ENCODE data around the gene TENT4A.

The TENT4A gene

GRCh38 chr5:6718718-6719117 is 5.5 kb downstream of the TENT4A start:
- DNase-seq = no peak

DNA sequence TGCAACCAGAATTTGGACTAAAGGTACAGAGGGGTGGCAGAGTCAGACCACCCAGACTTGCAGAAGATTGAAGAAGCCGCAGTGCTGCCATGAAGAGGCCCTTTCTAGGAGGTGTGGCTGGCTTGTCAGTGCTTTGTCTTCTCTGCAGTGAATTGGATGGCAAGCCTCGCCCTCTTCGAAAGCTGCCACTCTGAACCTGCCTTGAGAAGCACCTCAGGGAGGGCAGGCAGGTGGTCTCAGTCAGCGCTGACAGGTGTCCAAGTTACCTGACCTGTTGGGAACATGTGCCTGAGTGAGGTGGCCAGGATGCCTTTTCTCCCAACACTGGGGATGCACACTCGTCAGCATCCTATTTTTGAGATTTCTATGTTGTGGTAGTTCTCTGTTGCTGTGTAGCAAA is 6.2 kb downstream of the TENT4A start:
- DNase-seq = no peak

DNA sequence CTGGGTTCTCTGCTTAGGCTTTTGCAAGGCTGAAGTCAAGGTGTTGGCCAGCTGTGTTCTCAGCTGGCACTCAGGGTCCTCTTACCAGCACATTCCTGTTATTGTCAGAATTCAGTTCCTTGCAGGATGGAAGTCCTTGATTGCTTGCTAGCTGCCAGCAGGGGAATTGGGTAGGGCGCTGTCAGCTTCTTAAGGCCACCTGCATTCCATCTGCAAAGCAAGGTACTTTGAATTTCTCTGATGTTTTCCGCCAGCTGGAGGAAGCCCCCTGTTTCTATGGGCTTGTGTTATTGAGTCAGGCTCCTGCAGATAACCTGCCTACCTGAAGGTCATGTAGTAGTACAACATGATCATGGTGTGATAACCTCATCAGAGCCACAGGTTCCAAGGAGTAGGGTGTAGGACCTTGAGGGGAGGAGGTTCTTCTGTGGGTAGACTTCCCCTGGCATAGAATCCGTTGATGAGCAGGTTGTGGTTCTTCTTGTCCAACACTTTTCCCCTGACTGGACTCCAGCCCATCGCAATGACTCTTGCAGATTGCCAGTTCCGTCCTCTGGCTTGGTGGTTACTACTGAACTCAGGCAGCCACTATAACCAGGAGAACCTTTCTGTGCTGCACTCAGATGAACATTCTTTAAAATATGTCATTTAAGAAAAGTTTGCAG is 6.8 kb downstream of the TENT4A start:
- DNase-seq = no peak

DNA sequence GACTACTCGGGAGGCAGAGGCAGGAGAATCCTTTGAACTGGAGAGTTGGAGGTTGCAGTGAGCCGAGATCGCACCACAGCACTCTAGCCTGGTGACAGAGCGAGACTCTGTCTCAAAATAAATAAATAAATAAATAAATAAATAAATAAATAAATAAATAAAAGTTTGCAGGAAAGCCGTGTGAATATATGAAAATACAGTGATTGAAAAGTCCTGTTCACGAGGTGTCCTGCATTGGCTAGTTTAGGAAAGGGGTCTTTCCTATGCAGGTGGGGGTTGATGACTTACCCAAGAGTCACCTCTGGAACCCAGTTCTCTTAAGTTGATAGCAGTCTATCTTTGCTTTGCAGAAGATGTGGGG is 7.3 kb downstream of the TENT4A start:
- no peak for DNase-seq

GRCh38 chr5:6721442-6721841 is 8.2 kb downstream of the TENT4A start:
- DNase-seq = no peak

DNA sequence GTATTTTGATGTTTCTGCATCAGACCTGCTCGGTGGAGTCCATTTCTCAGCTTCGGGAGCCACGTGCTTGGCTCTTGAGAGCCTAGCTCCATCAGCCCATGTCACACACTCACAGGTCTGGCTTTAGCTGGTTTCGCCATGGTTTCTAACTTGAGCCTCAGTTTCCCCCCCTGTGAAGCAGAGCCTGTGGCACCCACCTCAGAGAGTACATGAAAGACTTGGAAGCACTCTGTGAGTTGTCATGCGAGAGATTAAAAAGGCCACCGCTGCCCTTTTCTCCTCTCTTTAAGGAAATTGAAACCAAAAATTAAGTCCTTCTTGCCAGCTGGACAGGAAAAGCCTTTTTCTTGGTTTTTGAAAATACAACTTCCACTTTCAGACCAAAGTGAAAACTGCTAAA is 8.8 kb downstream of the TENT4A start:
- DNase-seq = no peak

- DNase-seq = no peak
Observed at GRCh38 chr5:6723122-6723815, 10.0 kb downstream of the TENT4A start.

GRCh38 chr5:6723816-6724300 is 10.6 kb downstream of the TENT4A start:
- DNase-seq = no peak

DNA sequence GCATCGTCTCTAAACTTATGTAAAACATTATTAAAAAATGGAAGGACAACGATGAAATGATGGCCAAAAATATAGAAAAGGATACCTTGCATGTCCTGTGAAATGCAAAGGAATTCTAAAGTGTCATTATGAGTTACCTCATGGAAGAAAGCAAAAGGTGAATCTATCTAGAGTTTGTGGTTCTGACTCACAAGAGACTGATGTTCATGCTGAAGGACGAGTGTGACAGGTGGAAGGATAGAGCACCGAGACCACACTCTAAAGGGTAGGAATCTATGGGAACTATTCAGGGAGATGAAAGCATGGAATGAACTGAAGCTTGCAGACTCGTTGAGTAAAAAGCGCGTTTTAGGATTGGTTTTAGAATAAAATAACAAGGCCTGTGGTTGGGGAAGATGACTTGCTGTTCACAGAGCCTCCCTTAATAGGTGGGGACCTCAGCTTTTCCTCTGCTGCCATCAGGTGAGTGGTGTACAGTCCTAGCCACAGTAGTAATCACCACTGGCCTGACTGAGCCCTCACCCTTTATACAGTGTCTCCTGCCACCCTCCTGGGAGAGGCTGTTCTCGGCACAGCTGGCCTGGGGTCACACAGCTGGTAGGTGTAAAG is 11.2 kb downstream of the TENT4A start:
- no peak for DNase-seq

GRCh38 chr5:6725421-6725820 is 12.2 kb downstream of the TENT4A start:
- DNase-seq = no peak

DNA sequence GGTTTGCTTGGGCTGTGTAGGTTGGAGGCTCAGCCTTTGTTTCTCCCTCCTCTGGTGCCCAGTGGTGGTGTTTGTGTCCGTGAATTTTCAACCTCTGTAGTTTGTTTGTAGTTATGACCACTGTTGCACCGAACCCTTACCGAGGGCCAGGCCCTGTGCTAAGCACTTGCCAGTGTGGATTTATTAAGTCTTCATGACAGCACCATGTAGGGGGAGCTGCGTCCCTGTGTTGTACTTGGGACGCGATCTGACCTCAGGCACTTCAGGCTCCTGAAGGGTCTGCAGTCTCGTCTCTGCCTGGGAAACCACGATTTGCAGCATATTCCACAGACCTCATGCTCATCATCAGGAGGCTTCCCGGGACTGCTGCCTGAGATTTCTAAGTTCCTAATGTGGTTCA is 12.8 kb downstream of the TENT4A start:
- no peak for DNase-seq

GRCh38 chr5:6727231-6727630 is 14.0 kb downstream of the TENT4A start:
- DNase-seq = no peak

DNA sequence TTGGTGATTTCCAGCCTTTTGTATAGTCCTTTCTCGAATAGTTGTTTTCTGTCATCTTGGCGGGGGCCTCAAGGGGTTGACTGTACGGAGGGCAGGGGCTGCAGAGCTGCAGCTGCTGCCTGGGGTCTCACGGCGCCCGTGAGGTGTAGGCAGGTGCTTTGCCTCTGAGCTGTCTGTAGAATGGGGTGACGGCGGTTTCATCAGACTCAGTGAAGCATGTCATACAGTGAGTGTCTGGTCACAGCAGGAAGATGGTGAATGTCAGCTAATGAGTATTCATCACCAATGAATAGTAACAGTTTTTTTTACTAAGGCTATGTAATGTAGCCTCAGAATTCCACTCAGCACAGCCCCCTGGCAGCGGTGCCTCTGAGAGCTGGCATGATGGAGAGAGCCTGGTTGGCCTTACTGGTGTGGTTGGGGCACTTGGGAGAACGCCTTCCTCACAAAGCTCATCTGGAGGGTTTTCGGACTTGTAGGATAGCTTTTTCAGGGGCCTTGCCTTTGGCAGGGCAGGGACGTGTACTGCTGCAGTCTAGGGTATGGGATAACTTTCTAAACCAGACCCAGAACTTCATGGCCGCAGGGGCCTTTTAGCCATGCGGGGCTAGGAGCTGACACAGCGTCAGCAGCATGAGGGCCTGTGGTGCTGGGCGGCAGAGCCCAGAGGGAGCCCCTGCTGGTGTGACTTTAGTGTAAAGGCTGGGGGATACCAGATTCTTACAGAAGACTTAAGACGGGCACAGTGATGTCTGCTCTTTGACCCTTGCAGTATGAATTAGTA is 15.0 kb downstream of the TENT4A start:
- DNase-seq = no peak

DNA sequence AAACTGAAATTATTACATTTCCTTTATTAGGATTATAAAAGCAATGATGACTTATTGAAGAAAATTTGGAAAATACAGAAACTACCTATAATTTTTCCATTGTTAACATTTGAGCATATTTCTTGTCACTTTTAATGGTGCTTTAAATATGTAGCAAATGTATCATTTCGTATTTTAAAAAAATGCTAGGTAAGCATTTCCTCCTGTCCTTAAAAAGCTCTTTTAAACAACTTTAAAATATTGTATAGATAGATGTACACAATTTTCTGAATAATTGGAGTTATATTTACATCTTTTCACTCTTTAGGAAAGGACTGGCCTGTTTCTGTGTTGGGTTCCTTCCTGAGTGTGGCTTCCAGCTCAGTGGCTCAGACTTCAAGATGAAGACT is 15.6 kb downstream of the TENT4A start:
- no peak for DNase-seq

DNA sequence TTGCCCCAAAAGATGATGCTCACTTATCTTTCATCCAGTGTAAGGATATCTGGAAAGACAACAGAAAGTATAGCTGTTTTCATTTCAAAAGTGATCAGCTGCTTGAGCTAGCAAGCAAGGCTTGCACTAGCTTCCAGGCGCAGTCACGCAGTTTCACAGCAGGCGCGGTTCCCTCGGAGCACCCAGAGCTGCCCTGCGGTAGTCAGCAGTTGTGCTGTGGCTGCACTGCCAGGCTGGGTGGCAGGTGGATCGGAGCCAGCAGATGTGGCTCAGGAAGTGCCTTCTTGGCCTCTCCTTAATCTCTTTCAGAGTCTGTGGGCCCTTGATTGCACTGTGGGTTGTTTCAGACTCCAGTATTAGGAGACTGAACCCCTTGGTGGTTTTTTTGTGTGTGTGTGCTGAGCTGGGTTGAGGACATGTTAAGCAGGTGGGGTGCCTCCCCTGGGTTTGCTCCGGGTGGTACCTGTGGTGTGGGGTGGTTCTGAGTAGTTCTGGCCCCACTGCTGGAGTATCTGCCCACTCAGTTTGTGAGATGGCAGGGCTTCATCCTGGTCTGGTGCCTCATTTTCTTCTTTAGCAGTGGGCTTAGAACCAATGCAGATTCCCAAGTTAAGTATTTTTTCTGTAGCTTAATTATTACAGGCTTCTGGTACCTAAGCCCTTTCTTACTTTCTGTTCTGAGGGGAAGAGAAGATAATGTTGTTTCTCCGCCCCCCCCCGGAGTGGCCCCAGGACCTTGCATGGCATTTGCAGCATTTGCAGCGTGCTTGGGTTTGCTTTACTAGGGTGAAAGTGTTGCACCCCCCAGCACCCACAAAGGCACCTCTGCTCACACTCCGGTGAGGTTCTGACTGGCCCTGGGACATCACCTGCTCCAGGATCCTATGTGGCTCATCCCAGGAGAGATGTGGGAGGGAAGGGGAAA is 16.4 kb downstream of the TENT4A start:
- no peak for DNase-seq

DNA sequence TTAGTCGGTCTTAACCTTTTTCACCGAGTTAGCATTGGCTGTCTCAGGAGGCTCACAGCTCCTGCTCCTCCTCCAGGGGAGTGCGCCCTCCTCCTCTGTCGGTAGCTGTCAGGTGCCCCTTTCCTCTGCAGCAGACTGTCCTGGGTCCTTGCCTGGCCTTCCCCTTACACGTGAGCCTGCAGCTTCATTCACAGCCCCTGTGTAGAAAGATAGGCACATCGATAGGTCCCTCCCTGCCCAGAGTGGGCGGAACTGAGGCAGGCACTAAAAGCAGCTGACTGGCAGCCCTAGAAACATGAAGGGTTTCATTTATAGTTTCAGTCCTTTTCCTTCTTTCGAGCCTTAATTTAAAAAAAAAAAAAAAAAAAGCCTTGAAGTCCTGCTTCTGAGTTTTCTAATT is 17.2 kb downstream of the TENT4A start:
- no peak for DNase-seq

GRCh38 chr5:6730807-6731206 is 17.6 kb downstream of the TENT4A start:
- no peak for DNase-seq

GRCh38 chr5:6731465-6732237 is 18.4 kb downstream of the TENT4A start:
- no peak for DNase-seq

- no peak for DNase-seq
Observed at GRCh38 chr5:6732634-6733410, 19.6 kb downstream of the TENT4A start.

- no peak for DNase-seq
Observed at GRCh38 chr5:6733411-6734242, 20.4 kb downstream of the TENT4A start.

Data from activated CD8-positive, alpha-beta memory T cell treated with anti-CD3 and anti-CD28 coated beads for 24 hours (primary cell).